ENCODE results near the gene METTL23.

- TF ChIP-seq POLR2A (IDR thresholded peaks at IDR 0.05) = no peak
- TF ChIP-seq CTCF (IDR thresholded peaks at IDR 0.05) = no peak
Observed at GRCh38 chr17:76716146-76716838, 10.3 kb upstream of the METTL23 start.
